HL-60/S4 treated with phorbol 12-myristate 13-acetate at 8.2 ng/mL for 4 days and 3 days (cell line): ENCODE results near the gene MIF.
"Not testable (repeated sequence)": the region's sequence is repeated elsewhere in the genome, so short reads cannot be mapped to it uniquely, and the experiment has no call there.

Experiments used
- in situ Hi-C: fragments of 300-500 bp; cut with MboI; formaldehyde crosslinking; loops from 2 replicates; pipeline ENCODE4 v1.15.0; 2022; ENCODE audit warnings: low sequenced_read_pairs

The MIF gene

GRCh38 chr22:23900227-23900626 is 6.0 kb downstream of the MIF start:
- in situ Hi-C loops: not testable (repeated sequence)

DNA sequence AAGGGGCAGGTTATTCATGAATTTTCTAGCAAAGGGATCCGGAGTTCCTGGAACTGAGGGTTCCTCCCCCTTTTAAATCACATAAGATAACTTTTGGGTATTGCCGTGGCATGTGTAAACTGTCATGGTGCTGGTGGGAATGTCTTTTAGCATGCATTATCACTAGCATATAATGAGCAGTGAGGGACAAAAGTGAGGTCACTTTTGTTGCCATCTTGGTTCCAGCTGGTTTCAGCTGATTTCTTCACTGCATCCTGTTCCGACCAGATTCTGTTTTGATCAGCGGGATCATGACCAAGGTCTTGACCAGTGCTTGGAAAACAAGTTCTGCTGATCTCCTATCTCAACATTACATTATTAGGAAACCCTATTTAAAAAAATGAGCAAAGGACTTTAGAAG is 7.4 kb downstream of the MIF start:
- in situ Hi-C loops: no loop called here

GRCh38 chr22:23903328-23903971 is 9.3 kb downstream of the MIF start:
- in situ Hi-C loops: no loop called here

- in situ Hi-C loops: no loop called here
These were observed 10.5 kb downstream of the MIF start for GRCh38 chr22:23904573-23905254.

DNA sequence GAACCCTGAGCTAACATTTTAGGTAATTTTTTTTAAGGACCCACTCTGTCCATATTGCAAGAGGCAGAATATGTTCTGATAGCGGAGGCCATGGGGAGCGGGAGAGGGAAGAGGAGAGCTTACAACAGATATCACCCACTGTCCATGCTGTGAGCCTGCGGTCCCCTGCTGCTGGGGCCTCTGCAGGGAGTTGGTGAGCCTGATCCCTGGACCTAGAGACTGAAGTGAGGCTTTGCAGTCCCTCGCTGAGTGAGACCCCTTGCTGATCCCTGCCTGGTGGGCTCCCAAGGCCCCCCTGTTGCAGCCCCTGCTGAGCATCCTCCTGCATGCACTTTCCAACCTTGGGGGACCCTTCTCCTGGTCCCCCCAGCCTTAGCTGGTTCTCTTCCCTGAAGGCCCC is 12.5 kb downstream of the MIF start:
- in situ Hi-C loops: no loop called here

DNA sequence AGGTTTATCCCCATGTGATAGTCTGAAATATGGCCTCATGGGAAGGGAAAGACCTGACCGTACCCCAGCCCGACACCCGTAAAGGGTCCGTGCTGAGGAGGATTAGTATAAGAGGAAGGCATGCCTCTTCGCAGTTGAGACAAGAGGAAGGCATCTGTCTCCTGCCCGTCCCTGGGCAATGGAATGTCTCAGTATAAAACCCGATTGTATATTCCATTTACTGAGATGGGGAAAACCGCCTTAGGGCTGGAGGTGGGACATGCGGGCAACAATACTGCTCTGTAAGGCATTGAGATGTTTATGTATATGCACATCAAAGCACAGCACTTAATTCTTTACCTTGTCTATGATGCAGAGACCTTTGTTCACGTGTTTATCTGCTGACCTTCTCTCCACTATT is 13.2 kb downstream of the MIF start:
- in situ Hi-C loops: not testable (repeated sequence)

GRCh38 chr22:23908587-23909205 is 14.5 kb downstream of the MIF start:
- in situ Hi-C loops: no loop called here

DNA sequence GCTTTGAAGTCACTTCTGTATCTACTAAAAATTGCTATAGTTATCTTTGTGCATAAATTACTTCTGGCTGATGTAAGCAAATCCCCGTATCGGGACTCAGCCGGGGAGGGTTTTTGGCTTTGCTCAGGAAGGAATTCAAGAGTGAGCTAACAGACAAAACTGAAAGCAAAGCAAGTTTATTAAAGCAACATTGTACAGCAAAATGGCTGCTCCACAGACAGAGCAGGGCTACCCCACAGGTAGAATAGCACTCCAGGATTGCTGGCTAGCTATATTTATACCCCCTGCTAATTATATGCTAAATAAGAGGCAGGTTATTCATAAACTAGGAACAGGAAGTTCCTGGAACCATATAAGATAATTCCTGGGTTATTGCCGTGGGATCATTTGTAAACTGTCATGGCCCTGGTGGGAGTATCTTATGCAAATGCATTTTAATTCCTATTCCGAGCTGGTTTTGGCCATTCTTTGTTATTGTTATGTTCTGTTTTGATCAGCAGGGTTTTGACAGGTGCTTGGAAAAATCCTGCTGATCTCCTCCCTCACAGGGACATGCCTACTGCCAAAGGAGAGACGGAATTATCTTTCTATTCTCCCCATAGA is 15.2 kb downstream of the MIF start:
- in situ Hi-C loops: no loop called here

DNA sequence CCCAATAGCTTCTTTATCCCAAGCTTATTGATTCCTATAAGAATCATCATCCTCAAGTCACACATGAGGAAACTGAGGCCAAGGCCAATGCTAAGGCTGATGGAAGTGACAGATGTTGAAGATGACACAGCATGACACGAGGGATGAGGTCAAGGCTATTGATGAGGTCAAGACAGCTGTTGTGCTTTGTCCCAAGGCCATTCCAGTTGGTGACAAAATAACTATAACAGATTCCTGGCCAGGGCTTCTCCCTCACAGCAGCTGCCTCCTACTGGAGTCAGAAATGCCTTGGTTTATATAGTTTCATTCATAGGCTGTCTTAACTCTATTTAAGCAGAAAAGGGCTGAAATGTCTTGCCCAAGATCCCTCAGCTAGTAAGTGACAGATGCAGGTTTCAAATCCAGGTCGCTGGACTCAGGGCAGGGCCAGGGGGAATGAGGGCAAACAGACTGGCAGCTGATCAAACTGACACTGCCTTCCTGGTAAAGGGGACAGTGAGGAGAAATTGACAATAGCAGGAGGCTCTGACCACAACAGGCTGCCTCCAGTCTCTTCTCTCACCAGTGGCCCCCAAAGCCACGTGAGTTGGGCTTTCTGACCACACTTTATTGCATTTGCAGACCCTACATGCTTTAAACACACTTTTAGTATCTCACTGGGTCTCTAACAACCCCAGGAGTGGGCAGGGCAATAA is 16.5 kb downstream of the MIF start:
- in situ Hi-C loops: no loop called here

DNA sequence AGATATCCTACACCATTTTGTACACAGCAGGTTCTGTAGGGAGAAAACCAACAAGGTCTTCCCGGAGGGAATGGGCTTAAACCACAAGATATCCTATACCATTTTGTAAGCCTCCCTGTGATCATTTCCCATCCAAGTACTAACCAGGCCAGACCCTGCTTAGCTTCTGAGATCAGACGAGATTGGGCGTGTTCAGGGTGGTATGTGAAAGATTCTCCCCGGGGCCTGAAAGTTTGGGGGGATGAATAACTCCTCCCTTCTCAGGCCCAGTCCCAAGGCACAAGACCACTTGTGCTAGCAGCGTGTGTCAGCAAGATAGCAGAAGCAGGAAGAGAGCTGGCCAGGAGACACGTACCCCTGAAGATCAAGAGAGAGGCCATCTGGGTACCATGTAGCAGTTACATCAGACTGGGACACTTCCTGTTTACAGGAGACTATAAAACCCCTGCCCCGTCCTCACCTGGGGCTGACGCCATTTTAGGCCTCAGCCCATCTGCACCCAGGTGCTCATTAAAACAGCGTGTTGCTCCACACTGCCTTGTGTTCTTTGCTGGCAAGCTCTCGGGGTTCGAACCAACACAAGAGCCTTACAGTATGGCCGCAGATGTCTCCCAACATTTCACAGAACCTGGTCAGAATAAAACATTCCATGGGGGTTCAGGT is 17.3 kb downstream of the MIF start:
- in situ Hi-C loops: no loop called here

- in situ Hi-C loops: no loop called here
These were observed 18.2 kb downstream of the MIF start for GRCh38 chr22:23912293-23912903.

GRCh38 chr22:23913306-23913660 is 19.1 kb downstream of the MIF start:
- in situ Hi-C loops: no loop called here

GRCh38 chr22:23913661-23914353 is 19.6 kb downstream of the MIF start:
- in situ Hi-C loops: no loop called here

- in situ Hi-C loops: no loop called here
These were observed 21.1 kb downstream of the MIF start for GRCh38 chr22:23915290-23915689.

- in situ Hi-C loops: not testable (repeated sequence)
These were observed 26.1 kb downstream of the MIF start for GRCh38 chr22:23920267-23920611.

- in situ Hi-C loops: not testable (repeated sequence)
These were observed 27.5 kb downstream of the MIF start for GRCh38 chr22:23921586-23922201.

DNA sequence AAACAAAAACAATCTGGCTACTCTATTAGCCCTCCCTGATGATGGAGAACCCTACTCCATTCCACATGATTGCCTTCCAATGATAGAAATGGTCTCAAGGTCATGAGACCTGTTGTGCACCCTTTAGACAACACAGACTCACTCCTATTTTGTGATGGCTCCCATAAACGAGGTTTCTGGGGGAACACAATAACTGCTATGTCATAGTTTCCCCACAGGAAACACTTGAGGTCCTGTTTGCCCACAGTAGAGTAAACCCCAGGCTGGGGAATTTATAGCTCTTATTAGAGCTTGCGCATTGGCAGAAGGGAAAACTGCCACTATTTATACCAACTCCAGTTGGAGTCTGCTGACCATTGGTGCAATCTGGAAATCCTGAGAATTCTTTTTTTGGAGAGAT is 28.7 kb downstream of the MIF start:
- in situ Hi-C loops: no loop called here

DNA sequence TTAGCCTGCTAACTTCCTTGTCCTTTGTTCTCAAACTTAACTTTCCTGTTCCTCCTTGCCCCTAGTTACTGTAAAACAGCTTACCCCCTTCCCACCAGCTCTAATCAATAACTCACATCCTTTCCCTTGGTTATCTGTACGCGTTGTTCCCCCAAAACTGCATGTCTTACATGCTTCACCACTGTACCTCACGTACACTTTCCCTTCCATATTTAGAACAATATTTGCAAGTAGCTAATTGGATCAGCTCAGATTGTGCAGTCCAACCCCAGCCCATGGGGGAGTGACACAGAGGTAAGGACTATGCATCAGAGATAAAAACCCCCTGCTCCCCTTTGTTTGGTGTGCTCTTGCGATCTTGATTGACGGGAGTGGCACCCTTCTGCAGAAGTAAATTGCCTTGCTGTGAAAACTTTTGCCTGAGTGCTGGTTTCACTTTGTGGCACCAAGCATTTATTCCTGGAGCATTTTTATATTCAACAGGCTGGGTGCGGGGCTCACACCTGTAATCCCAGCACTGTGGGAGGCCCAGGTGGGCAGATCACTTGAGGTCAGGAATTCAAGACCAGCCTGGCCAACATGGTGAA is 30.9 kb downstream of the MIF start:
- in situ Hi-C loops: no loop called here

GRCh38 chr22:23926561-23926960 is 32.4 kb downstream of the MIF start:
- in situ Hi-C loops: no loop called here
